OCI-LY1 (cell line): Measurements from ENCODE around the gene TUT7.

ENCODE experiments used
- H2AFZ ChIP-seq: fragments of 200-600 bp; sonication (generic), shearing (Covaris generic); 2 replicates; pipeline ENCODE4 v1.6.0; 2014; ENCODE audit warnings: antibody characterized with exemption, mild to moderate bottlenecking, low read length
- H3F3A ChIP-seq: fragments of 200-600 bp; sonication (generic), shearing (Covaris generic); 2 replicates; pipeline ENCODE4 v1.6.0; 2014; ENCODE audit warnings: mild to moderate bottlenecking, antibody characterized with exemption, low read length, moderate library complexity; ENCODE audit not compliant: insufficient read depth
- H3K27ac ChIP-seq: fragments of 200-600 bp; sonication (generic); 2 replicates; pipeline ENCODE4 v1.5.1; 2014; ENCODE audit warnings: low read length, mixed run types, mild to moderate bottlenecking, low read depth; ENCODE audit not compliant: poor library complexity, severe bottlenecking
- H3K27me3 ChIP-seq: fragments of 200-600 bp; sonication (generic); 2 replicates; pipeline ENCODE4 v1.6.0; 2014; ENCODE audit warnings: antibody characterized with exemption, mild to moderate bottlenecking, low read length, moderate library complexity; ENCODE audit not compliant: insufficient read depth
- H3K36me3 ChIP-seq: fragments of 200-600 bp; sonication (generic); 2 replicates; pipeline ENCODE4 v1.6.1; 2014; ENCODE audit warnings: mild to moderate bottlenecking, antibody characterized with exemption, low read length, moderate library complexity, mixed read lengths; ENCODE audit not compliant: insufficient read depth
- H3K4me1 ChIP-seq: fragments of 200-600 bp; sonication (generic); 2 replicates; pipeline ENCODE4 v1.5.1; 2014; ENCODE audit warnings: mild to moderate bottlenecking, low read length, moderate library complexity; ENCODE audit not compliant: insufficient read depth, severe bottlenecking
- H3K4me2 ChIP-seq: fragments of 200-600 bp; sonication (generic), shearing (Covaris generic); 2 replicates; pipeline ENCODE4 v1.6.1; 2014; ENCODE audit warnings: low read length
- H3K4me3 ChIP-seq: fragments of 200-600 bp; sonication (generic); 2 replicates; pipeline ENCODE4 v1.5.1; 2014; ENCODE audit warnings: low read length, low read depth, mild to moderate bottlenecking, mixed read lengths; ENCODE audit not compliant: poor library complexity, severe bottlenecking
- H3K79me2 ChIP-seq: fragments of 200-600 bp; shearing (Covaris generic); 2 replicates; pipeline ENCODE4 v1.6.1; 2016; ENCODE audit warnings: mixed run types, low read length, mixed read lengths; ENCODE audit not compliant: insufficient read depth
- H3K9ac ChIP-seq: fragments of 200-600 bp; sonication (generic), shearing (Covaris generic); 2 replicates; pipeline ENCODE4 v1.6.1; 2014; ENCODE audit warnings: mild to moderate bottlenecking, low read length, mixed read lengths
- H3K9me2 ChIP-seq: fragments of 200-600 bp; sonication (generic), shearing (Covaris generic); 2 replicates; pipeline ENCODE4 v1.6.1; 2014; ENCODE audit warnings: low read depth, mild to moderate bottlenecking, low read length, mixed read lengths
- H3K9me3 ChIP-seq: fragments of 200-600 bp; shearing (Covaris generic); 2 replicates; pipeline ENCODE4 v1.6.1; 2014; ENCODE audit warnings: low read length, mixed read lengths
- H4K20me1 ChIP-seq: fragments of 200-600 bp; sonication (generic), shearing (Covaris generic); 2 replicates; pipeline ENCODE4 v1.6.0; 2016; ENCODE audit warnings: mild to moderate bottlenecking, low read length; ENCODE audit not compliant: insufficient read depth
- EZH2 ChIP-seq: fragments of 200-600 bp; sonication (generic), shearing (Covaris generic); IDR thresholded peaks from 2 replicates; pipeline ENCODE4 v1.8.0; 2017; ENCODE audit warnings: borderline replicate concordance, mixed run types, mild to moderate bottlenecking, antibody characterized with exemption, low read length, moderate library complexity, mixed read lengths
- TF ChIP-seq, protein P1 (sequence below): fragments of 200-600 bp; sonication (generic), shearing (Covaris generic); IDR thresholded peaks from 2 replicates; pipeline ENCODE4 v1.5.1; 2017; ENCODE audit warnings: mild to moderate bottlenecking, antibody characterized with exemption, low read length, moderate library complexity, mixed read lengths

The TUT7 gene

DNA sequence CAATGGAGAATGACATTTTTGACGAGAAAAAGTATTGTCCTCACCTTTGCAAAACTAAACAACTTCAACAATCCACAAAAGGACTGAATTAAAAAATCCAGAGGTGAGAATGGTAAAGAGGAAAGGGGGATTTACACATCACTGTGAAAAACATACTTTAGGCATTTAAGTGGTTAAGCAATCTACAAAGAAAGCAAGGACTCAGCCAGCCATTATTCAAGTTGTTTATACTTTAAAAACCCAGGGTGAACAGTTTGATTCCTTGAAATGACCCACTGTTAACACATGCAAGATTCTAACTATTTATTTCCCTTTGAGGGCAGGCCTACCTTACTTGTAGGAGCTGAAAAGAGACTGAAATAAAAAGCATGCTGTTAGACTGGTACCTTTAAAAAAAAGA is 29.3 kb downstream of the TUT7 start:
- Histone ChIP-seq H3K4me2 (no peak overlapping the region), H3K9ac (no peak overlapping the region), H3K4me1 (no peaks in the 10 kb centered on the region), H3K36me3 (peaks cover 83% of the 10 kb centered on the region), H4K20me1 (no peaks in the 10 kb centered on the region), H2AFZ (no peak overlapping the region), H3K4me3 (no peak overlapping the region), H3K9me3 (no peaks in the 10 kb centered on the region), H3K27me3 (no peaks in the 10 kb centered on the region), H3F3A (no peaks in the 10 kb centered on the region), H3K79me2 (no peaks in the 10 kb centered on the region), H3K9me2 (no peaks in the 10 kb centered on the region), H3K27ac (no peak overlapping the region)
- TF ChIP-seq, protein P1, sequence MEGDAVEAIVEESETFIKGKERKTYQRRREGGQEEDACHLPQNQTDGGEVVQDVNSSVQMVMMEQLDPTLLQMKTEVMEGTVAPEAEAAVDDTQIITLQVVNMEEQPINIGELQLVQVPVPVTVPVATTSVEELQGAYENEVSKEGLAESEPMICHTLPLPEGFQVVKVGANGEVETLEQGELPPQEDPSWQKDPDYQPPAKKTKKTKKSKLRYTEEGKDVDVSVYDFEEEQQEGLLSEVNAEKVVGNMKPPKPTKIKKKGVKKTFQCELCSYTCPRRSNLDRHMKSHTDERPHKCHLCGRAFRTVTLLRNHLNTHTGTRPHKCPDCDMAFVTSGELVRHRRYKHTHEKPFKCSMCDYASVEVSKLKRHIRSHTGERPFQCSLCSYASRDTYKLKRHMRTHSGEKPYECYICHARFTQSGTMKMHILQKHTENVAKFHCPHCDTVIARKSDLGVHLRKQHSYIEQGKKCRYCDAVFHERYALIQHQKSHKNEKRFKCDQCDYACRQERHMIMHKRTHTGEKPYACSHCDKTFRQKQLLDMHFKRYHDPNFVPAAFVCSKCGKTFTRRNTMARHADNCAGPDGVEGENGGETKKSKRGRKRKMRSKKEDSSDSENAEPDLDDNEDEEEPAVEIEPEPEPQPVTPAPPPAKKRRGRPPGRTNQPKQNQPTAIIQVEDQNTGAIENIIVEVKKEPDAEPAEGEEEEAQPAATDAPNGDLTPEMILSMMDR, result no peak
- TF ChIP-seq EZH2, result no peak

DNA sequence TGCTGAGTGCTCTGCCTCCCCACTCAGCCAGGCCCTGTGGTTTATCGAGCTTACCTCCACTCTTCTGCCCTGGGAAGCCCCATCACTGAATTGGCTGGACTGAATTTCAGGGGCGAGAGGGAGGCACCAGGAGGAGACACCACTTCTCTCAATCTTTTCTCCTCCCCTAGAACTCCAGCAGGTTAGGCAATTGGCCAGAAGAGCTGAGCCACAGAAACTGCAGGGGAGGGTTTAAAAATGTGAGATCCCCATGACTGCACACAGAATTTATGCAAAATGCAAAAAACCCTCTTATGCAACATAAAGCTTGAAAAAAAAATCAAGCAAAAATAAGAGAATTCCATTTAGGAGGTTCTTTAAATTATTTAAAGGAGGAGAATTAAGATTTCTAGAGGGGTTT is 29.9 kb downstream of the TUT7 start:
- peaks cover 87% of the 10 kb centered on the region for H3K36me3 ChIP-seq
- TF ChIP-seq, protein P1, result no peak
- no peak for TF ChIP-seq EZH2

DNA sequence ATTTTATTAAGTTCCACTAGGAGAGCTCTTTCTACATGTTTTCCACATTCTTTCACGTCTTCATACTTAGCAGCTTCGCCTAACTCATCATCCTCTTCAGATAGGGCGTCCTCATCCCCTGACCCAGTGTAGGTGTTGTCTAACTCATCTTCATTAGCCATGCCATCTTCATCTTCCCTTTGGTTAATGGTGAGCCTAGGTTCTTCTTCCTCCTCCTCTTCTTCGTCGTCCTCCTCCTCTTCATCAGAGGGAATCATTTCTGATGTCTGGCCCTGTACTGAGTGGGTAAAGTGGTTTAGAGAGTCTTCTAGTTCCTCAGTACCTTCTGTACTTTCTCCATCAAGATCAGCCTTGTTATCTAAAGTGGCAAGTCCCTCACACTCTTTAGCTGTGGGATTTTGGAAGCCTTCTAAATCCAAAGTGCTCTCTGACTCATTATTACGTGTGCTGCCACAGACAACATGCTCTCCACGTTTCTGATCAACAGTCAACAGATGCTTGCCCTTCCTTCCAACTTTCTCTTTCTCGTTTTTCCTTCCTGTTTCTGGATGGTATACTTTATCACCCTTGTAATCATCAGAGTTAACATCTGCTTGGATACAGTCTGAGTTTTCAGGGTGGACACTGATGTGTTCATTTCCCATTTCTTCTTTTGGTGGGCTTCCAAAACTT is 31.1 kb downstream of the TUT7 start:
- Histone ChIP-seq H3K9ac (no peak overlapping the region), H3F3A (no peaks in the 10 kb centered on the region), H3K4me1 (no peaks in the 10 kb centered on the region), H4K20me1 (no peaks in the 10 kb centered on the region), H3K27ac (no peak overlapping the region), H3K79me2 (no peaks in the 10 kb centered on the region), H3K9me2 (no peaks in the 10 kb centered on the region), H2AFZ (no peak overlapping the region), H3K27me3 (no peaks in the 10 kb centered on the region), H3K36me3 (peaks cover 98% of the 10 kb centered on the region), H3K9me3 (no peaks in the 10 kb centered on the region), H3K4me3 (no peak overlapping the region), H3K4me2 (no peak overlapping the region)
- TF ChIP-seq, protein P1, result no peak

More for the DNA sequence above, 29.9 kb downstream of the TUT7 start:
- H3K9ac ChIP-seq, result no peak overlapping the region
- no peak overlapping the region for H2AFZ ChIP-seq
- no peak overlapping the region for H3K4me2 ChIP-seq
- H3K4me1 ChIP-seq, result no peaks in the 10 kb centered on the region
- H4K20me1 ChIP-seq, result no peaks in the 10 kb centered on the region
- no peaks in the 10 kb centered on the region for H3F3A ChIP-seq
- no peaks in the 10 kb centered on the region for H3K79me2 ChIP-seq
- H3K9me3 ChIP-seq, result no peaks in the 10 kb centered on the region
- H3K4me3 ChIP-seq, result no peak overlapping the region
- no peak overlapping the region for H3K27ac ChIP-seq
- H3K9me2 ChIP-seq, result no peaks in the 10 kb centered on the region
- H3K27me3 ChIP-seq, result no peaks in the 10 kb centered on the region
